Panc1 (cell line): ENCODE results near the gene HNRNPM. TPM values are rescaled to one million over a fixed set of nuclear protein-coding genes. Genes with fewer than 3 reads are reported as not detected.

Source experiments
- ATAC-seq: fragments of 200-7000 bp; cut with Tn5 transposase; 2 replicates; pipeline ENCODE4 v1.9.1; 2020; ENCODE audit warnings: mild to moderate bottlenecking, moderate library complexity
- BruUV-seq: library from RNA; stranded (reverse); fragments of 400-500 nt; replicated peaks from 2 replicates; lab custom pipeline; 2021; lab: Mats Ljungman, UMichigan
- CTCF ChIA-PET: fragments of 300-600 bp; sonication (Branson Sonifier 250); formaldehyde crosslinking; loops from one replicate; lab custom pipeline; 2022; ENCODE audit warnings: antibody characterized with exemption; lab: Charles Lee
- POLR2A ChIA-PET: fragments of 300-600 bp; sonication (Branson Sonifier 250); formaldehyde crosslinking; loops from one replicate; lab custom pipeline; 2022; ENCODE audit warnings: antibody characterized with exemption; lab: Charles Lee
- DNase-seq: peaks from one replicate; pipeline ENCODE4 v3.0.0-alpha.2; 2010; ENCODE audit warnings: low read depth, low spot score
- H3K27ac ChIP-seq: 2 replicates; pipeline ENCODE4 v1.5.1; 2011; ENCODE audit warnings: mild to moderate bottlenecking, low read length, inconsistent platforms
- H3K27me3 ChIP-seq: fragments of 200-500 bp; sonication (Bioruptor generic); 2 replicates; pipeline ENCODE4 v1.6.0; 2014; ENCODE audit warnings: low read length, inconsistent platforms; ENCODE audit not compliant: control insufficient read depth, insufficient read depth
- H3K36me3 ChIP-seq: fragments of 200-500 bp; sonication (Bioruptor generic); 2 replicates; pipeline ENCODE4 v1.5.1; 2014; ENCODE audit warnings: inconsistent platforms, mild to moderate bottlenecking, low read length, moderate library complexity; ENCODE audit not compliant: control insufficient read depth, insufficient read depth
- H3K4me1 ChIP-seq: 2 replicates; pipeline ENCODE4 v1.5.1; 2011; ENCODE audit warnings: inconsistent platforms, mild to moderate bottlenecking, low read length, moderate library complexity; ENCODE audit not compliant: control insufficient read depth, insufficient read depth
- H3K4me3 ChIP-seq, 2 experiments: 2 replicates each; pipeline ENCODE4 v1.5.1; 2011 to 2012; ENCODE audit warnings: low read depth in 2 of 2, low read length in 2 of 2, mild to moderate bottlenecking in 2 of 2, inconsistent platforms in 1 of 2, moderate library complexity in 1 of 2
- H3K9me3 ChIP-seq: fragments of 200-500 bp; sonication (Bioruptor generic); 2 replicates; pipeline ENCODE4 v1.5.1; 2014; ENCODE audit warnings: low read depth, mild to moderate bottlenecking, inconsistent platforms, low read length, moderate library complexity; ENCODE audit not compliant: control insufficient read depth, insufficient read depth
- POLR2AphosphoS5 ChIP-seq: IDR thresholded peaks from 2 replicates; pipeline ENCODE4 v1.6.1; 2012; ENCODE audit warnings: mild to moderate bottlenecking, low read depth, low read length, moderate library complexity
- SIN3A ChIP-seq: IDR thresholded peaks from 2 replicates; pipeline ENCODE4 v1.6.1; 2012; ENCODE audit warnings: low read depth, mild to moderate bottlenecking, low read length, moderate library complexity, borderline replicate concordance; ENCODE audit not compliant: insufficient read depth
- TCF7L2 ChIP-seq: IDR thresholded peaks from 2 replicates; pipeline ENCODE4 v1.6.1; 2011; ENCODE audit warnings: mild to moderate bottlenecking, low read depth, low read length, inconsistent platforms
- in situ Hi-C: cut with HindIII; loops from 2 replicates; pipeline ENCODE4 v1.10.0; 2016; ENCODE audit warnings: low sequenced_read_pairs, low pct_unique_long_range_greater_than_20kb
- intact Hi-C: fragments of 100-400 bp; cut with micrococcal nuclease; formaldehyde crosslinking; loops from one replicate; pipeline ENCODE4 v1.10.0; 2022; ENCODE audit not compliant: unreplicated experiment
- total RNA-seq: library from RNA; stranded (reverse); gene quantifications from one replicate; pipeline ENCODE4 v1.2.1, GENCODE V29; 2021; ENCODE audit not compliant: unreplicated experiment
- TF ChIP-seq, protein P1 (sequence below): fragments of 450-650 bp; IDR thresholded peaks from 2 replicates; pipeline ENCODE4 v1.5.1; 2017; ENCODE audit warnings: mild to moderate bottlenecking
- TF ChIP-seq, protein P2 (sequence below), 2 experiments: IDR thresholded peaks; 2 replicates each; pipeline ENCODE4 v1.6.1; 2011 to 2012; ENCODE audit warnings: low read depth in 2 of 2, control low read depth in 1 of 2, low read length in 1 of 2, mild to moderate bottlenecking in 1 of 2, moderate library complexity in 1 of 2; ENCODE audit not compliant: insufficient read depth in 1 of 2

The HNRNPM gene
- total RNA-seq, 1 experiment from 2014 or later = 225 TPM

DNA sequence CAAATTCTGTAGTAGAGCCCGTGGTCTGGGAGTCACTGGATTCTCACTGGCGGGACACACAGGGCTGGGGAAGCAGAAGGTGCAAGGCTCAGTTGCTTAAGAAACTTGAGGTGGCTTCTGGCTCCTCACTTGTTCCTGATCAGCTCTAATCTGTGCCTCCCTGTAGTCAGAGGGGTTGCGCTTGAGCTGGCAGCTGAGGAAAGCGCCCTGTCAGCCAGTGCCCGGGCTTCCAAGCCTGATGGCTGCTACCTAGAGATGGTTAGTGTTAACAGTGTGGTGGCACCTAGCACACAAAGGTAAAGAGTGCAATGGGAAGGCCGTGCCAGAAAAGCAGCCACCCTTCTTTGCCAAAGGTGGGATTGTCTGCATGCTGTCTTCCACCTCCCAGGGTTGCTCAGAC is 8.8 kb downstream of the HNRNPM start:
- BruUV-seq = no TSS peak
- H3K4me1 ChIP-seq = peaks cover 65% of the 10 kb centered on the region
- in situ Hi-C loops (no loop called here), intact Hi-C loops (loop anchor here (10.0 kb wide), 1 partner anchor 99 kb away; no protein-coding TSS in a partner anchor)
- no peak overlapping the region for H3K4me3 ChIP-seq
- H3K36me3 ChIP-seq = peaks cover 9% of the 10 kb centered on the region; the same call in 1 of the 2 replicates
- ChIA-PET CTCF (no interaction called here), POLR2A (no interaction called here)
- H3K9me3 ChIP-seq = no peaks in the 10 kb centered on the region
- DNase-seq (no peak), ATAC-seq (no peak)
- no peak overlapping the region for H3K27ac ChIP-seq
- H3K27me3 ChIP-seq = no peaks in the 10 kb centered on the region
- TF ChIP-seq, protein P1, sequence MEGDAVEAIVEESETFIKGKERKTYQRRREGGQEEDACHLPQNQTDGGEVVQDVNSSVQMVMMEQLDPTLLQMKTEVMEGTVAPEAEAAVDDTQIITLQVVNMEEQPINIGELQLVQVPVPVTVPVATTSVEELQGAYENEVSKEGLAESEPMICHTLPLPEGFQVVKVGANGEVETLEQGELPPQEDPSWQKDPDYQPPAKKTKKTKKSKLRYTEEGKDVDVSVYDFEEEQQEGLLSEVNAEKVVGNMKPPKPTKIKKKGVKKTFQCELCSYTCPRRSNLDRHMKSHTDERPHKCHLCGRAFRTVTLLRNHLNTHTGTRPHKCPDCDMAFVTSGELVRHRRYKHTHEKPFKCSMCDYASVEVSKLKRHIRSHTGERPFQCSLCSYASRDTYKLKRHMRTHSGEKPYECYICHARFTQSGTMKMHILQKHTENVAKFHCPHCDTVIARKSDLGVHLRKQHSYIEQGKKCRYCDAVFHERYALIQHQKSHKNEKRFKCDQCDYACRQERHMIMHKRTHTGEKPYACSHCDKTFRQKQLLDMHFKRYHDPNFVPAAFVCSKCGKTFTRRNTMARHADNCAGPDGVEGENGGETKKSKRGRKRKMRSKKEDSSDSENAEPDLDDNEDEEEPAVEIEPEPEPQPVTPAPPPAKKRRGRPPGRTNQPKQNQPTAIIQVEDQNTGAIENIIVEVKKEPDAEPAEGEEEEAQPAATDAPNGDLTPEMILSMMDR = no peak
- TF ChIP-seq TCF7L2 (no peak), POLR2AphosphoS5 (no peak), SIN3A (no peak)
- TF ChIP-seq, protein P2, sequence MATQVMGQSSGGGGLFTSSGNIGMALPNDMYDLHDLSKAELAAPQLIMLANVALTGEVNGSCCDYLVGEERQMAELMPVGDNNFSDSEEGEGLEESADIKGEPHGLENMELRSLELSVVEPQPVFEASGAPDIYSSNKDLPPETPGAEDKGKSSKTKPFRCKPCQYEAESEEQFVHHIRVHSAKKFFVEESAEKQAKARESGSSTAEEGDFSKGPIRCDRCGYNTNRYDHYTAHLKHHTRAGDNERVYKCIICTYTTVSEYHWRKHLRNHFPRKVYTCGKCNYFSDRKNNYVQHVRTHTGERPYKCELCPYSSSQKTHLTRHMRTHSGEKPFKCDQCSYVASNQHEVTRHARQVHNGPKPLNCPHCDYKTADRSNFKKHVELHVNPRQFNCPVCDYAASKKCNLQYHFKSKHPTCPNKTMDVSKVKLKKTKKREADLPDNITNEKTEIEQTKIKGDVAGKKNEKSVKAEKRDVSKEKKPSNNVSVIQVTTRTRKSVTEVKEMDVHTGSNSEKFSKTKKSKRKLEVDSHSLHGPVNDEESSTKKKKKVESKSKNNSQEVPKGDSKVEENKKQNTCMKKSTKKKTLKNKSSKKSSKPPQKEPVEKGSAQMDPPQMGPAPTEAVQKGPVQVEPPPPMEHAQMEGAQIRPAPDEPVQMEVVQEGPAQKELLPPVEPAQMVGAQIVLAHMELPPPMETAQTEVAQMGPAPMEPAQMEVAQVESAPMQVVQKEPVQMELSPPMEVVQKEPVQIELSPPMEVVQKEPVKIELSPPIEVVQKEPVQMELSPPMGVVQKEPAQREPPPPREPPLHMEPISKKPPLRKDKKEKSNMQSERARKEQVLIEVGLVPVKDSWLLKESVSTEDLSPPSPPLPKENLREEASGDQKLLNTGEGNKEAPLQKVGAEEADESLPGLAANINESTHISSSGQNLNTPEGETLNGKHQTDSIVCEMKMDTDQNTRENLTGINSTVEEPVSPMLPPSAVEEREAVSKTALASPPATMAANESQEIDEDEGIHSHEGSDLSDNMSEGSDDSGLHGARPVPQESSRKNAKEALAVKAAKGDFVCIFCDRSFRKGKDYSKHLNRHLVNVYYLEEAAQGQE (IDR thresholded peaks at IDR 0.05; ENCODE audit: insufficient read depth in 1 of 2, low read depth in 2 of 2, low read length in 1 of 2) = no peak

DNA sequence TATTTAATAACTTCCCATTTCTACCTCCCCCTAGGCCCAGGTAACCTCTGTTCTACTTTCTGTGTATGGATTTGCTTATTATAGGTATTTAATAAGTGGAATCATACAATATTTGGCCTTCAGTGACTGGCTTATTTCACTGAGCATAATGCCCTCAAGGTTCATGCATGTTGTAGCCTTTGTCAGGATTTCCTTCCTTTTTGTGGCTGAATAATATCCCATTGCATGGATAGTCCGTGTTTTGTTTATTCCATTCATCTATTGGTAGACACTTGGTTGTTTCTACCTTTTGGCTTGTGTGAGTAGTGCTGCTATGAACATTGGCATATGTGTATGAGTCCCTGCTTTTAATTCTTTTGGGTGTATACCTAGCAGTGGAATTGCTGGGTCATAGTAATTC is 9.4 kb downstream of the HNRNPM start:
- no peaks in the 10 kb centered on the region for H3K9me3 ChIP-seq
- TF ChIP-seq SIN3A (no peak), POLR2AphosphoS5 (no peak), TCF7L2 (no peak)
- ATAC-seq (no peak), DNase-seq (no peak)
- peaks cover 9% of the 10 kb centered on the region; the same call in 1 of the 2 replicates for H3K36me3 ChIP-seq
- no TSS peak for BruUV-seq
- CTCF ChIA-PET = no interaction called here
- H3K4me3 ChIP-seq = no peak overlapping the region
- POLR2A ChIA-PET = interaction anchor here (0.6 kb wide), 1 partner anchor 106 kb away, joined by 4 read pairs; no protein-coding TSS in a partner anchor
- intact Hi-C loops (loop anchor here (10.0 kb wide), 1 partner anchor 99 kb away; no protein-coding TSS in a partner anchor), in situ Hi-C loops (no loop called here)
- H3K27ac ChIP-seq = no peak overlapping the region
- no peaks in the 10 kb centered on the region for H3K27me3 ChIP-seq
- peaks cover 65% of the 10 kb centered on the region for H3K4me1 ChIP-seq

DNA sequence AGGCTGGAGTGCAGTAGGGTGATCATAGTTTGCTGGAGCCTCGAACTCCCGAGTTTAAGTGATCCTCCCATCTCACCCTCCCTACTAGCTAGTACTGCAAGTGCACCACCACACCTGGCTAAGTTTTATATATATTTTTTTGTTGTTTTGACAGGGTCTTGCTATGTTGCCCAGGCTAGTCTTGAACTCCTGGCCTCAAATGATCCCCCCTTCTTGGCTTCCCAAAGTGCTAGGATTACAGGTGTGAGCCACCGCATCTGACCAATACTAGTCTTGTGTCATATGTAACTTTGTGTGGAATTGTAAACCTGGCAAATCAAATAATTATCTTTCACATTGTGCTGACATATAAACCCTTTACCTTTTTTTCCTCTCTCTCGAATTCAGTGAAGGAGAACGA is 10.2 kb downstream of the HNRNPM start:
- H3K4me1 ChIP-seq = peaks cover 67% of the 10 kb centered on the region
- ATAC-seq (no peak), DNase-seq (no peak)
- ChIA-PET CTCF (no interaction called here), POLR2A (interaction anchor here (0.6 kb wide), 1 partner anchor 107 kb away, joined by 4 read pairs; no protein-coding TSS in a partner anchor)
- BruUV-seq = no TSS peak
- no peaks in the 10 kb centered on the region for H3K27me3 ChIP-seq
- peaks cover 15% of the 10 kb centered on the region; the same call in 1 of the 2 replicates for H3K36me3 ChIP-seq
- intact Hi-C loops = loop anchor here (10.0 kb wide), 1 partner anchor 100 kb away; no protein-coding TSS in a partner anchor
- no peak overlapping the region for H3K4me3 ChIP-seq
- in situ Hi-C loops = no loop called here
- TF ChIP-seq, protein P2 (IDR thresholded peaks at IDR 0.05; ENCODE audit: insufficient read depth in 1 of 2, low read depth in 2 of 2, low read length in 1 of 2) = no peak
- TF ChIP-seq POLR2AphosphoS5 (no peak), TCF7L2 (no peak)
- H3K27ac ChIP-seq = no peak overlapping the region
- H3K9me3 ChIP-seq = no peaks in the 10 kb centered on the region
